ENCODE data around the gene PIGS.
"Not testable (repeated sequence)": the region's sequence is repeated elsewhere in the genome, so short reads cannot be mapped to it uniquely, and the experiment has no call there.

PIGS gene

DNA sequence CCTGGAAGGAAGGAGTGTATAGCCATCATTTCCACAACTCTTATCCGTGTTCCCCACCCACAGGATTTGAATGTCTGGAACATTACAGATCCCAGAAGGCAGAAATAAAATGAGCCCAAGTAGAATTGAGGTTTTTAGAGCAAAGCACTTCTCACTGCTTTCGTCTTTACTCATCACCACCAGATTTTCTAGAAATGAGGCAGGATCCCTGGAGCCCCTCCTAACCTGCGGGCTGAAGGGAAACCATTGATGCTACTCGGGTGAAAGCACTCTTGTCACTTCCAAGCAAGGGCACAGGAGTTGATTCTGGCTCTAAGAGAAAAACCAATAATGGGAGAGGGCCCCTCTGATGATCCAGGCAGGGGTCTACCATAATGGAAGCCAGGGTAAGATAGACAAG lies 8.2 kb upstream of the PIGS start:
- Histone ChIP-seq H3K9ac (ENCODE audit: low read depth in 1 of 2, low read length in 2 of 2) (no peak overlapping the region), H3K36me3 (ENCODE audit: control insufficient read depth in 2 of 2, insufficient read depth in 2 of 2, low read length in 2 of 2) (peaks cover 22 to 23% of the 10 kb centered on the region in 2 donors), H3K27ac (ENCODE audit: low read depth in 2 of 2, low read length in 2 of 2) (no peak overlapping the region)

DNA sequence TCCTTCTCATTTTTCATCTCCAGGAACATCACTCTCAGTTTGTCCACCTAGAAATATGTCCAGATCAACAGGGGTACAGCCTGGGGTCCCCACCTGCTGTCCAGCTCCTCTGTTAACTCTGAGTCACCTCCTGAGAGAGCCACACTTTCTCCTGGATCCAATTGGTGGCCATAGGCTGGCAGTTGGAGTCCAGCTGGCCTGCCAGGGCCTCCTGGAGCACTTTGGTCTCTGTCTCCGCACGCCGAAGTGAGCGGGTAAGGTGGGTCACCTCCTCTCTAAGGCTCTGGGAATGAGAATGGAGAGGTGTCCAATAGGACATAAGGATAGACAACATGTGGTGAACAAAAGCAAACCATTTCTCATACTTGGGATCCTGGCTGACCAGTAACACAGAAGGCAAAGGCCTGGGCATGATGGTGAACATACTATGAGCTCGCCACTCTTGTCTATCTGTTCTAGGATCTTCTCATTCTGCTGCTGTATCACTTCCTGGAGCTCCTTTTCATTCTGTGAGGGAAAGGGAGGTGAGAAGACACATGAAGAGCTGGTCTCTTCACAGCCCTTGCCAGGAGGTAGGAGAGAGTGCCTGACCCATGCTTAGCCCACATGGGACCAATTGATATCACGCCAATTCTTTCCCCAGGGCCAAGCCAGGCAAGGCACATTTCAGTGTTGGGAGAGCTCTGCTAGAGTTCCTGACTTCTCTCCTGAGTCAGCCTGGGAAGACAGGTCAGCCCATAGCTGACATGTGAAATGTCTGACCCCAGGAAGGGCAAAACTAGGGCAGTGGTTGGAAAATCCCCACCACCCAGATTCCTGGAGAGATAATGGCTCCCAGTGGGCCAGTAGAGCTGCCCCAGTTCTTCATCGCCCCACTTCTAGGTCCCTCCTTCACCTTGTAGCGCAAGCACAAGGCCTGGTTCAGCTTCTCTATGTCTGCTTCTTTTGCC lies 7.2 kb upstream of the PIGS start:
- no peak overlapping the region for H3K4me3 ChIP-seq (ENCODE audit: low read length in 2 of 2)
- H3K27me3 ChIP-seq (ENCODE audit: control insufficient read depth in 2 of 2, insufficient read depth in 2 of 2, low read length in 2 of 2), result no peaks in the 10 kb centered on the region
- no peak overlapping the region for H3K9ac ChIP-seq (ENCODE audit: low read depth in 1 of 2, low read length in 2 of 2)
- H3K4me1 ChIP-seq (ENCODE audit: control insufficient read depth in 2 of 2, insufficient read depth in 2 of 2, low read length in 2 of 2), result peaks cover 0 to 7% of the 10 kb centered on the region in 2 donors
- no peaks in the 10 kb centered on the region for H3K9me3 ChIP-seq (ENCODE audit: control insufficient read depth in 2 of 2, low read length in 2 of 2)
- no peak overlapping the region for H3K27ac ChIP-seq (ENCODE audit: low read depth in 2 of 2, low read length in 2 of 2)
- peaks cover 12 to 16% of the 10 kb centered on the region in 2 donors for H3K36me3 ChIP-seq (ENCODE audit: control insufficient read depth in 2 of 2, insufficient read depth in 2 of 2, low read length in 2 of 2)

More for the DNA sequence above, 8.2 kb upstream of the PIGS start:
- no peak overlapping the region for H3K4me3 ChIP-seq (ENCODE audit: low read length in 2 of 2)
- H3K4me1 ChIP-seq (ENCODE audit: control insufficient read depth in 2 of 2, insufficient read depth in 2 of 2, low read length in 2 of 2), result peaks cover 0 to 7% of the 10 kb centered on the region in 2 donors
- no peaks in the 10 kb centered on the region for H3K27me3 ChIP-seq (ENCODE audit: control insufficient read depth in 2 of 2, insufficient read depth in 2 of 2, low read length in 2 of 2)
- H3K9me3 ChIP-seq (ENCODE audit: control insufficient read depth in 2 of 2, low read length in 2 of 2), result no peaks in the 10 kb centered on the region

- Histone ChIP-seq H3K27me3 (ENCODE audit: control insufficient read depth in 2 of 2, insufficient read depth in 2 of 2, low read length in 2 of 2) (no peaks in the 10 kb centered on the region), H3K36me3 (ENCODE audit: control insufficient read depth in 2 of 2, insufficient read depth in 2 of 2, low read length in 2 of 2) (peaks cover 5 to 10% of the 10 kb centered on the region in 2 donors), H3K9ac (ENCODE audit: low read depth in 1 of 2, low read length in 2 of 2) (no peak overlapping the region), H3K9me3 (ENCODE audit: control insufficient read depth in 2 of 2, low read length in 2 of 2) (no peaks in the 10 kb centered on the region), H3K4me3 (ENCODE audit: low read length in 2 of 2) (no peak overlapping the region), H3K4me1 (ENCODE audit: control insufficient read depth in 2 of 2, insufficient read depth in 2 of 2, low read length in 2 of 2) (peaks cover 5 to 10% of the 10 kb centered on the region in 2 donors), H3K27ac (ENCODE audit: low read depth in 2 of 2, low read length in 2 of 2) (no peak overlapping the region)
These were observed 6.1 kb upstream of the PIGS start for GRCh38 chr17:28577466-28577824.

DNA sequence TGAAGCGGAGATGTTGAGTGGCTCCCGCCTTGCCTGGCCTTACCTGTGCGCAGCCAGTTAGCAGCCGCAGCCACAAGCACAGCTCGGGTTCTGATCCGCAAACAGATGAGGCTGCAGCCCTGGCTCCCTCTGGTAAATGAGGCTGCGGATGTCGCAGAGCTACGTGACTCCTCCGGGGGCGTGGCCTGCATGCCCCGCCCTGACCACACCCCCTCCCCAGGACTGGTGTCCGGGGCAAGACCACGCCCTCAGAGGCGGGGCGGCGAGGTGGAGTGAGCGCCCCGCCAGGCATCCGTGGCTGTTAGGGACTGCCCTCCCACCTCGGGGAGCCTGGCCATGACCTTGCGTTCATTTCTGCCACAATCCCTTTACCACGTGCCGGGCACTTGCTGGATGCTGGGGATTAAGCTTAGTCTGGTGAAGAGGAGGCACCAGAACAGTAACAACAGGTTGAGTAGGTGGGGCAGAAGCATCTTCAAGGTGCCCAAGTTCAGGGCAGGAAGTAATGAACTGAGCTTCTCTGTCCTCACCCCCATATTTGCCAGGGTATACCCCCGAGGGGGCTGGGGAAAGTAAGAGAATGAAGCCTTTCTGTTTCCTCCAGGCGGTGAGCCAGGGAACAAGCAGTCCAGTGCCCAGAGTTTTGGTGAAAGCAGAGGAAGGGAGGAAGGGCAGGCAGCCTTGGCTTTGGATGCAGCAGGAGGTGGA lies 5.6 kb upstream of the PIGS start, which contains the start of gene ALDOC:
TSS of gene ALDOC (minus strand) at position 138 of the 708 bp plus-strand sequence. CDS start 1,363 bp downstream, outside the sequence.
- Histone ChIP-seq H3K27me3 (ENCODE audit: control insufficient read depth in 2 of 2, insufficient read depth in 2 of 2, low read length in 2 of 2) (no peaks in the 10 kb centered on the region), H3K9me3 (ENCODE audit: control insufficient read depth in 2 of 2, low read length in 2 of 2) (no peaks in the 10 kb centered on the region), H3K4me3 (ENCODE audit: low read length in 2 of 2) (peak within 1 kb of the TSS; percentile 38 to 56), H3K27ac (ENCODE audit: low read depth in 2 of 2, low read length in 2 of 2) (no peak within 1 kb of the TSS), H3K4me1 (ENCODE audit: control insufficient read depth in 2 of 2, insufficient read depth in 2 of 2, low read length in 2 of 2) (peaks cover 10 to 15% of the 10 kb centered on the region in 2 donors), H3K36me3 (ENCODE audit: control insufficient read depth in 2 of 2, insufficient read depth in 2 of 2, low read length in 2 of 2) (peaks cover 3 to 4% of the 10 kb centered on the region in 2 donors), H3K9ac (ENCODE audit: low read depth in 1 of 2, low read length in 2 of 2) (peak within 1 kb of the TSS in 1 of 2 donors; percentile 6)

- H3K9me3 ChIP-seq (ENCODE audit: control insufficient read depth in 2 of 2, low read length in 2 of 2); H3K36me3 ChIP-seq (ENCODE audit: control insufficient read depth in 2 of 2, insufficient read depth in 2 of 2, low read length in 2 of 2); H3K27ac ChIP-seq (ENCODE audit: low read depth in 2 of 2, low read length in 2 of 2); H3K27me3 ChIP-seq (ENCODE audit: control insufficient read depth in 2 of 2, insufficient read depth in 2 of 2, low read length in 2 of 2); H3K9ac ChIP-seq (ENCODE audit: low read depth in 1 of 2, low read length in 2 of 2); H3K4me3 ChIP-seq (ENCODE audit: low read length in 2 of 2): not testable (repeated sequence)
- H3K4me1 ChIP-seq (ENCODE audit: control insufficient read depth in 2 of 2, insufficient read depth in 2 of 2, low read length in 2 of 2), result peaks cover 13 to 17% of the 10 kb centered on the region in 2 donors
These were observed 4.7 kb upstream of the PIGS start for GRCh38 chr17:28576016-28576415.

- Histone ChIP-seq H3K4me1 (ENCODE audit: control insufficient read depth in 2 of 2, insufficient read depth in 2 of 2, low read length in 2 of 2) (peaks cover 19 to 20% of the 10 kb centered on the region in 2 donors), H3K27ac (ENCODE audit: low read depth in 2 of 2, low read length in 2 of 2) (no peak overlapping the region), H3K9ac (ENCODE audit: low read depth in 1 of 2, low read length in 2 of 2) (no peak overlapping the region)
These were observed 3.9 kb upstream of the PIGS start for GRCh38 chr17:28575126-28575795.

DNA sequence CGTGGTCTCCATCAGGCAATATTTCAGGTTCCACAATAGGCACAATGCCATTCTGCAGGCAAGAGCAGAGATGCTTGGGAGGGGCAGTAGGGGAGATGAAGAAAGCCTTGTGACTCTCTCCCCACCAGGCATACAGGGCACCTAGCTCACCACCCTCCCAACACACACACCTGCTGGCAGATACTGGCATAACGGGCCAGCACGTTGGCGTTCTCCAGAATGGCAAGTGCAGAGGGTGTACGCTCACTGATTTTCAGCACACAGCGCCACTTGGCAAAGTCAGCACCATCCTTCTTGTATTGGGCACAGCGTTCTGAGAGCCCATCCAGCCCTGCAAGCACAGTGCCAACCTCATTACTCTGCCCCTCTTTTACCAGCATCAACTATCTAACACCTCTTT lies 3.2 kb upstream of the PIGS start:
- no peaks in the 10 kb centered on the region for H3K9me3 ChIP-seq (ENCODE audit: control insufficient read depth in 2 of 2, low read length in 2 of 2)
- no peak overlapping the region for H3K4me3 ChIP-seq (ENCODE audit: low read length in 2 of 2)
- no peak overlapping the region for H3K27ac ChIP-seq (ENCODE audit: low read depth in 2 of 2, low read length in 2 of 2)
- H3K27me3 ChIP-seq (ENCODE audit: control insufficient read depth in 2 of 2, insufficient read depth in 2 of 2, low read length in 2 of 2), result no peaks in the 10 kb centered on the region
- H3K9ac ChIP-seq (ENCODE audit: low read depth in 1 of 2, low read length in 2 of 2), result no peak overlapping the region
- H3K4me1 ChIP-seq (ENCODE audit: control insufficient read depth in 2 of 2, insufficient read depth in 2 of 2, low read length in 2 of 2), result peaks cover 20 to 22% of the 10 kb centered on the region in 2 donors
- peaks cover 3 to 4% of the 10 kb centered on the region in 2 donors for H3K36me3 ChIP-seq (ENCODE audit: control insufficient read depth in 2 of 2, insufficient read depth in 2 of 2, low read length in 2 of 2)

More at GRCh38 chr17:28575126-28575795, 3.9 kb upstream of the PIGS start:
- no peaks in the 10 kb centered on the region for H3K27me3 ChIP-seq (ENCODE audit: control insufficient read depth in 2 of 2, insufficient read depth in 2 of 2, low read length in 2 of 2)
- H3K9me3 ChIP-seq (ENCODE audit: control insufficient read depth in 2 of 2, low read length in 2 of 2), result no peaks in the 10 kb centered on the region
- H3K36me3 ChIP-seq (ENCODE audit: control insufficient read depth in 2 of 2, insufficient read depth in 2 of 2, low read length in 2 of 2), result peaks cover 3 to 4% of the 10 kb centered on the region in 2 donors
- H3K4me3 ChIP-seq (ENCODE audit: low read length in 2 of 2), result no peak overlapping the region

- peaks cover under 1 to 4% of the 10 kb centered on the region in 2 donors for H3K36me3 ChIP-seq (ENCODE audit: control insufficient read depth in 2 of 2, insufficient read depth in 2 of 2, low read length in 2 of 2)
- peaks cover 20 to 22% of the 10 kb centered on the region in 2 donors for H3K4me1 ChIP-seq (ENCODE audit: control insufficient read depth in 2 of 2, insufficient read depth in 2 of 2, low read length in 2 of 2)
- no peak overlapping the region for H3K4me3 ChIP-seq (ENCODE audit: low read length in 2 of 2)
- H3K9ac ChIP-seq (ENCODE audit: low read depth in 1 of 2, low read length in 2 of 2), result no peak overlapping the region
- H3K27ac ChIP-seq (ENCODE audit: low read depth in 2 of 2, low read length in 2 of 2), result no peak overlapping the region
- H3K9me3 ChIP-seq (ENCODE audit: control insufficient read depth in 2 of 2, low read length in 2 of 2), result no peaks in the 10 kb centered on the region
- H3K27me3 ChIP-seq (ENCODE audit: control insufficient read depth in 2 of 2, insufficient read depth in 2 of 2, low read length in 2 of 2), result no peaks in the 10 kb centered on the region
These were observed 2.7 kb upstream of the PIGS start for GRCh38 chr17:28573966-28574480.

GRCh38 chr17:28573521-28573920 lies 2.2 kb upstream of the PIGS start:
- Histone ChIP-seq H3K4me3 (ENCODE audit: low read length in 2 of 2) (no peak overlapping the region), H3K4me1 (ENCODE audit: control insufficient read depth in 2 of 2, insufficient read depth in 2 of 2, low read length in 2 of 2) (peaks cover 20 to 22% of the 10 kb centered on the region in 2 donors), H3K27ac (ENCODE audit: low read depth in 2 of 2, low read length in 2 of 2) (no peak overlapping the region), H3K9ac (ENCODE audit: low read depth in 1 of 2, low read length in 2 of 2) (no peak overlapping the region), H3K9me3 (ENCODE audit: control insufficient read depth in 2 of 2, low read length in 2 of 2) (no peaks in the 10 kb centered on the region), H3K36me3 (ENCODE audit: control insufficient read depth in 2 of 2, insufficient read depth in 2 of 2, low read length in 2 of 2) (peaks cover 0 to 4% of the 10 kb centered on the region in 2 donors), H3K27me3 (ENCODE audit: control insufficient read depth in 2 of 2, insufficient read depth in 2 of 2, low read length in 2 of 2) (no peaks in the 10 kb centered on the region)
